Smooth muscle cell (in vitro differentiated cells): ENCODE data around the gene GGA2. TPM values are rescaled to one million over a fixed set of nuclear protein-coding genes. Genes with fewer than 3 reads are reported as not detected.
"Not testable (repeated sequence)": the region's sequence is repeated elsewhere in the genome, so short reads cannot be mapped to it uniquely, and the experiment has no call there.

Experiments used
- DNase-seq: peaks from one replicate; lab custom pipeline; 2025; ENCODE audit not compliant: unreplicated experiment; lab: John Stamatoyannopoulos, UW
- H2AFZ ChIP-seq: fragments of 200-600 bp; sonication (generic); 2 replicates; pipeline ENCODE4 v1.6.0; 2016; ENCODE audit warnings: antibody characterized with exemption, low read depth, mild to moderate bottlenecking
- H3F3A ChIP-seq: fragments of 200-600 bp; sonication (generic); 2 replicates; pipeline ENCODE4 v1.6.0; 2017; ENCODE audit warnings: antibody characterized with exemption, low read depth
- H3K27ac ChIP-seq: fragments of 200-600 bp; sonication (generic); 2 replicates; pipeline ENCODE4 v1.5.1; 2016; ENCODE audit warnings: low read depth, mild to moderate bottlenecking
- H3K27me3 ChIP-seq: fragments of 200-600 bp; sonication (generic); 2 replicates; pipeline ENCODE4 v1.6.1; 2016; ENCODE audit warnings: low read depth, mild to moderate bottlenecking
- H3K36me3 ChIP-seq: fragments of 200-600 bp; sonication (generic); 2 replicates; pipeline ENCODE4 v1.5.1; 2016; ENCODE audit warnings: low read depth
- H3K4me1 ChIP-seq: fragments of 200-600 bp; sonication (generic); 2 replicates; pipeline ENCODE4 v1.5.1; 2016; ENCODE audit warnings: low read depth
- H3K4me2 ChIP-seq: fragments of 200-600 bp; sonication (generic); 2 replicates; pipeline ENCODE4 v1.6.0; 2016; ENCODE audit warnings: mild to moderate bottlenecking
- H3K4me3 ChIP-seq: fragments of 200-600 bp; sonication (generic); 2 replicates; pipeline ENCODE4 v1.5.1; 2016; ENCODE audit warnings: mild to moderate bottlenecking
- H3K79me2 ChIP-seq: fragments of 200-600 bp; sonication (generic); 2 replicates; pipeline ENCODE4 v1.6.0; 2016; ENCODE audit warnings: low read depth, mild to moderate bottlenecking
- H3K9ac ChIP-seq: fragments of 200-600 bp; sonication (generic); 2 replicates; pipeline ENCODE4 v1.6.0; 2016; ENCODE audit warnings: low read depth
- H3K9me3 ChIP-seq: fragments of 200-600 bp; sonication (generic); replicated peaks from 2 replicates; pipeline ENCODE4 v1.5.1; 2016; ENCODE audit warnings: low read depth
- H4K20me1 ChIP-seq: fragments of 200-600 bp; sonication (generic); 2 replicates; pipeline ENCODE4 v1.6.0; 2016; ENCODE audit warnings: low read depth
- CTCF ChIP-seq: fragments of 200-600 bp; sonication (generic); IDR thresholded peaks from 2 replicates; pipeline ENCODE4 v1.5.1; 2017; ENCODE audit warnings: borderline replicate concordance, mild to moderate bottlenecking, antibody characterized with exemption; ENCODE audit not compliant: insufficient read depth, poor library complexity, severe bottlenecking
- WGBS: methylation state at CpG from one replicate; pipeline ENCODE4 v1.1.7; 2016; ENCODE audit warnings: low lambda C conversion rate; 5-methylcytosine and 5-hydroxymethylcytosine counted together
- polyA plus RNA-seq: library from polyadenylated mRNA; unstranded; fragments of >200 nt; fragmentation: Nextera tagmentation; extraction: Ambion mirVana; gene quantifications from 2 replicates; pipeline ENCODE4 v1.2.1, GENCODE V29; 2016
- total RNA-seq: library from RNA; depleted of rRNA; stranded (reverse); fragments of >200 nt; gene quantifications from 2 replicates; pipeline ENCODE4 v1.2.3, GENCODE V29; 2014

GGA2 gene
- total and polyA plus RNA-seq, 2 experiments from 2014 or later = 32.2 to 42.5 TPM

- no peak for TF ChIP-seq CTCF
- DNase-seq = no peak
- no peaks in the 10 kb centered on the region for H4K20me1 ChIP-seq
Observed at GRCh38 chr16:23469814-23470213, 40.5 kb downstream of the GGA2 start.

GRCh38 chr16:23466162-23466885, 44.0 kb downstream of the GGA2 start:
- DNase-seq = no peak
- H3K27ac ChIP-seq = no peak overlapping the region
- H3K4me1 ChIP-seq = no peaks in the 10 kb centered on the region
- no peaks in the 10 kb centered on the region for H4K20me1 ChIP-seq
- H3F3A ChIP-seq = no peaks in the 10 kb centered on the region
- WGBS = 83% methylated on average over 4 of the region's 4 CpGs
- H3K27me3 ChIP-seq = no peaks in the 10 kb centered on the region
- H3K4me2 ChIP-seq = no peak overlapping the region
- no peak overlapping the region for H3K4me3 ChIP-seq
- H3K36me3 ChIP-seq = peaks cover 4% of the 10 kb centered on the region
- no peak overlapping the region for H2AFZ ChIP-seq
- no peak overlapping the region for H3K9ac ChIP-seq
- H3K79me2 ChIP-seq = no peaks in the 10 kb centered on the region
- TF ChIP-seq CTCF = no peak
- H3K9me3 ChIP-seq = no peaks in the 10 kb centered on the region

More at GRCh38 chr16:23469814-23470213, 40.5 kb downstream of the GGA2 start:
- H3K79me2 ChIP-seq = no peaks in the 10 kb centered on the region
- H3K4me1 ChIP-seq = no peaks in the 10 kb centered on the region
- no peak overlapping the region for H2AFZ ChIP-seq
- peak overlapping the region; percentile 60 for H3K27ac ChIP-seq
- H3K27me3 ChIP-seq = no peaks in the 10 kb centered on the region
- no peaks in the 10 kb centered on the region for H3K9me3 ChIP-seq
- 84% methylated on average over 6 of the region's 6 CpGs for WGBS
- no peak overlapping the region for H3K4me2 ChIP-seq
- no peaks in the 10 kb centered on the region for H3F3A ChIP-seq
- no peak overlapping the region for H3K4me3 ChIP-seq
- no peak overlapping the region for H3K9ac ChIP-seq
- H3K36me3 ChIP-seq = peaks cover 6% of the 10 kb centered on the region

GRCh38 chr16:23465179-23465578, 45.1 kb downstream of the GGA2 start:
- TF ChIP-seq CTCF = no peak
- WGBS = 91% methylated on average over 2 of the region's 2 CpGs
- no peak overlapping the region for H3K4me2 ChIP-seq

GRCh38 chr16:23464196-23464595, 46.1 kb downstream of the GGA2 start:
- no peaks in the 10 kb centered on the region for H3K4me1 ChIP-seq
- TF ChIP-seq CTCF = no peak
- H3K79me2 ChIP-seq = no peaks in the 10 kb centered on the region
- DNase-seq = no peak
- H4K20me1 ChIP-seq = no peaks in the 10 kb centered on the region
- H3K27ac ChIP-seq = no peak overlapping the region
- no peak overlapping the region for H3K9ac ChIP-seq
- H3K27me3 ChIP-seq = no peaks in the 10 kb centered on the region
- H3K36me3 ChIP-seq = peaks cover 4% of the 10 kb centered on the region
- H3K4me2 ChIP-seq = no peak overlapping the region
- 100% methylated on average over 1 of the region's 1 CpG for WGBS
- no peaks in the 10 kb centered on the region for H3F3A ChIP-seq
- no peak overlapping the region for H3K4me3 ChIP-seq
- no peak overlapping the region for H2AFZ ChIP-seq
- H3K9me3 ChIP-seq = no peaks in the 10 kb centered on the region

More at GRCh38 chr16:23465179-23465578, 45.1 kb downstream of the GGA2 start:
- Histone ChIP-seq H3K36me3 (peaks cover 4% of the 10 kb centered on the region), H3K79me2 (no peaks in the 10 kb centered on the region), H3F3A (no peaks in the 10 kb centered on the region), H3K9me3 (no peaks in the 10 kb centered on the region), H3K4me1 (no peaks in the 10 kb centered on the region), H4K20me1 (no peaks in the 10 kb centered on the region), H3K27me3 (no peaks in the 10 kb centered on the region), H3K27ac (no peak overlapping the region), H2AFZ (no peak overlapping the region), H3K4me3 (no peak overlapping the region), H3K9ac (no peak overlapping the region)
- DNase-seq = no peak

- H4K20me1 ChIP-seq, H3F3A ChIP-seq, H3K27me3 ChIP-seq, H3K4me2 ChIP-seq, H2AFZ ChIP-seq, H3K79me2 ChIP-seq, H3K9ac ChIP-seq, H3K27ac ChIP-seq, H3K4me1 ChIP-seq, H3K4me3 ChIP-seq, H3K9me3 ChIP-seq, H3K36me3 ChIP-seq, DNase-seq: not testable (repeated sequence)
- 98% methylated on average over 6 of the region's 6 CpGs for WGBS
Observed at GRCh38 chr16:23462994-23463393, 47.3 kb downstream of the GGA2 start.
